ENCODE data around the gene LAMA1. TPM values are rescaled to one million over a fixed set of nuclear protein-coding genes. Genes with fewer than 3 reads are reported as not detected.
A peak's percentile ranks its signal among the peaks of the same experiment; 100 is the strongest.
"Not testable (repeated sequence)": the region's sequence is repeated elsewhere in the genome, so short reads cannot be mapped to it uniquely, and the experiment has no call there.

LAMA1 gene
- total RNA-seq, 1 donor from 2014 or later = 0.33 TPM

DNA sequence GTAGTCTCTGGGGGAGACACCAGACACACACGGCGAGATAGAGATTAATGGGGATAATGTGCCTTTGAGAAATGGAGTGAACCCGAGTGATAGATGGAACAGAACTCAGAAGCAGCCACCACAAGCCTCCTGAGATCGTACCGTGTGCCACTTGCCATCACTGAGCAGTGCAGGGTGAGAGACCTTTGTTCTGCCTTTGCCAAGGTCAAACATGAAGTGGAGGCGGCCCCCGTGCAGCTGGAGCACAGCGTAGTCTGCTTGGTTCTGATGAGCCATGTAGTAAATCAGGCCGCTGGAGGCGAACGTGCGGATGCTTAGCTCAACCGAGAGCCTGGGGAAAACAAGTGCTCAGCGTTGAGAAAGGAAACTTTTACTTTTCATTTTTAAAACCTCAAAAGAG lies 167.0 kb downstream of the LAMA1 start:
- DNase-seq (ENCODE audit: low spot score) (no peak), ATAC-seq (no peak)

- ATAC-seq (no peak), DNase-seq (ENCODE audit: low spot score) (no peak)
Observed at GRCh38 chr18:6949800-6950586, 167.6 kb downstream of the LAMA1 start.

DNA sequence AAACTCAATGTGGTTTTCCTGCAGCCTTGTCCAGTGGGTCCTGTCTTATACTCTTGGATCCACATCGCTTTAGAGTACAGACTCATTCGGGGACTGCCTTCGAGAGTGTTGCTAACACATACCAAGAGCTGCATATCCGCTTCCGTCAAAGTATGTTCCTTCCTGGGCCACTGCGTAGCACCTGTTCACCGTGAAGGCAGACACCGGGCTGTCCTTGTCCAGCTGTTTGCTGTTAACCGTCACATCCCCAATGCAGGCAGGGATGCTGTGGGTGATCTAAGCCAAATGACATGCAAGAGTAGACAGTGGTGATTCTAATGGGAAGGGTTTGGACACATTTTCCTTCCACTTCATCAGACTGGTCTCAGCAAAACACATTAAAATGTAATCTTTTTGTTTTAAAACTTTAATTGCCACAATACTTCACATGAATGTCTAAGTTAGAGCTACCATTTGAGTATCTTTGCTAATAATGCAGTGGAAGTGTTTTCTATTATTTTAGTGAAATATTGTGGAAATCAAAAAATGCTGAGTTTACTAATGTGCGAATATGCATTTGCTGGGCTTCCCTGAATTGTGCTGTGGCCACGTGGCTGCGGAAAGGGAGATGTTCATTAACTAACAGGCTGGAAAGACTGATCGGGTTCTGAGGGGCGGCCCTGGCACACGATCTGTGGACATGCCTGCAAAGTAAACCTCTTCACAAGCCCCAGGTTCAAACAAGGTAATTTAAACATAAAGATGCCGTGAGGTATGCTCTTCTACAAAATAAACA lies 169.1 kb downstream of the LAMA1 start:
- ATAC-seq (no peak), DNase-seq (ENCODE audit: low spot score) (no peak)

DNA sequence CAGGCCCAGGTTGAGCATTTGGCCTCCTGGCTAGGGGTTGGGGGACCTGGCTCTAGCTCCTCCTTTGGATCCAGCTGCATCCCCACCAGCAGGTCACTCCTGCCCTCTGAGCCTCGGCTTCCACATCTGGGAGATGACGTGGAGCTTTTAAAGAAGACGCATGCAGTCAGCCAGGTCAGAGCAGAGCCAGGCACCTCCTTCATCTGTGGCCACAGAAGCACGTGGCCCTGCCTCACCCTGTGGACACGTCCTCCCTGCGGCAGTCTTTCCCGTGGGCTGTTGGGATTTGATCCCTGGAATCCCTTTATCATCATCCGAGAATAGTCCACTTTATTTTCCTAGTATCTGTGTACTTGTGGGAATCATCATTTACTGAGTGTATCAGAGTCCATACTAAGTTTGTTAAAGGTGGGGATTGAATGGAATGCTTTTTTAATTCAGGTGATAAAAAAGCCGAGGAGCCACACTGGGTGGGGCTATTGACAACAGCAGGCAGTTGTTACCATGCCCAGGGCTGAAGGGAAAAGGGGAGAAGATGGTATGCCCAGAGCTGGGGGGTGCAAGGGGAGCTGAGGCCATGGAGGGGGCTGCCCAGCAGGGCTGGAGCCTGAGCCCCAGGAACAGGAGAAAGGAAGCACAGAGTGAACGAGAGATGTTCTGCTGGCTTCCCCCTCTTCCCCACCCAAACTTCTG lies 170.1 kb downstream of the LAMA1 start:
- DNase-seq (ENCODE audit: low spot score) = no peak
- no peak for ATAC-seq

GRCh38 chr18:6943143-6943542 lies 174.5 kb downstream of the LAMA1 start:
- DNase-seq (ENCODE audit: low spot score) (no peak), ATAC-seq (no peak)

GRCh38 chr18:6942742-6943141 lies 174.9 kb downstream of the LAMA1 start:
- DNase-seq (ENCODE audit: low spot score) = no peak
- no peak for ATAC-seq

DNA sequence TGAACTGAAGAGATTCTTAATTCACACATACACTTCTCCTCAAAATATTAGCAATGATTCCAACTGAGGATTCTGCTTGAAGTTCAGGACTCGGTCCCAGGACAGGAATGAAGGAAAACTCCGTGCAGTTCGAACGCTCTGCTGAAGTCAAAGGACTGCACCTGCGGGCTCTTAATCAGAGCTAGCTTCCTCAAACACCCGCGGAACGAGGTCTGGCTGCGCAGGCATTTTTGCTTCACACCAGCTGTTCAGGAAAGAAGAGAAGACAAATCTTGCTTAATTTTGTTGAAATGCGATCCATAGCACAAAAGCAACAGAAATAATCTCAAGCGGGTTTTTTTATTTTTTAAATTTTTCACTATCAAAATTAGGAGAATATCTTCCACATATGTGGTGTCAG lies 175.6 kb downstream of the LAMA1 start:
- ATAC-seq (no peak), DNase-seq (ENCODE audit: low spot score) (no peak)

- no peak for DNase-seq (ENCODE audit: low spot score)
- no peak for ATAC-seq
Observed at GRCh38 chr18:6940451-6940850, 177.1 kb downstream of the LAMA1 start.

DNA sequence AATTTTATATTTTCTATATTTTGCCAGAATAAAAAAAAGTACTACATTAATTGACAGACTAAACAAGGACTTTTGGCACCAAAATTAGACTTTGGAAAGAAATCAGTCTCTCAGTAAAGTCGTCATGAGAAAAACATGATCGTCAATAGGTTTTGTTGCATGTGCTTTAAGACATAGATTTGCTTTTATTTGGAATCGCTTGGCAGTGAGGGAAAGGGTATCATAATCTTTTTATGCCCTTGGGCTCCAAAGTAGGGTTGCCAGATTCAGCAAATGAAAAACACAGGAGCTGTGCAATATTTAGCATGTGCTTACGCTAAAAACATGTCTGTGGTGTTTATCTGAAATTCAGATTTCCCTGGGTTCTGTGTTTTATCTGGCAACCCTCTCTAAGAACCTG lies 177.6 kb downstream of the LAMA1 start:
- DNase-seq (ENCODE audit: low spot score) (no peak), ATAC-seq (no peak)

- not testable (repeated sequence) for DNase-seq (ENCODE audit: low spot score); ATAC-seq
Observed at GRCh38 chr18:6938403-6938802, 179.2 kb downstream of the LAMA1 start.

DNA sequence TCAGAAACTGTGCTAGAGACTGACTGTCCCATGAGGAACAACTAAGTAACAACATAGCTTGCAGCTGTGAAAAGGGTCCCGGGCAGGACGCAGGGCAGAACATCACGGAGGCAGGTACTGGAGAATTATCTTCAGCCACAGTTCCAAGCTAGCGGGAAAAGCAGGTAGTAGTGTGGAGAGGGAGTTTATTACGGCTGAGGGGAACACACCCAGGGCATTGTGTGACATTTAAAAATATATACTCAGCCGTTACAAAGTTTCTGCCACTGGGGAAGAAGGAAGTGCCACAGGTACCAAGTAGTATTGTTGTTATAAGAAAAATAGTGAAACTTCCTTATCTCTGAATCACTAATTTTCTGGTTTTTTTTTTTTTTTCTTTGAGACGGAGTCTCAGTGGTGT lies 179.6 kb downstream of the LAMA1 start:
- DNase-seq (ENCODE audit: low spot score) = no peak
- ATAC-seq = no peak

GRCh38 chr18:6934859-6935258 lies 182.7 kb downstream of the LAMA1 start:
- DNase-seq (ENCODE audit: low spot score) (no peak), ATAC-seq (no peak)

DNA sequence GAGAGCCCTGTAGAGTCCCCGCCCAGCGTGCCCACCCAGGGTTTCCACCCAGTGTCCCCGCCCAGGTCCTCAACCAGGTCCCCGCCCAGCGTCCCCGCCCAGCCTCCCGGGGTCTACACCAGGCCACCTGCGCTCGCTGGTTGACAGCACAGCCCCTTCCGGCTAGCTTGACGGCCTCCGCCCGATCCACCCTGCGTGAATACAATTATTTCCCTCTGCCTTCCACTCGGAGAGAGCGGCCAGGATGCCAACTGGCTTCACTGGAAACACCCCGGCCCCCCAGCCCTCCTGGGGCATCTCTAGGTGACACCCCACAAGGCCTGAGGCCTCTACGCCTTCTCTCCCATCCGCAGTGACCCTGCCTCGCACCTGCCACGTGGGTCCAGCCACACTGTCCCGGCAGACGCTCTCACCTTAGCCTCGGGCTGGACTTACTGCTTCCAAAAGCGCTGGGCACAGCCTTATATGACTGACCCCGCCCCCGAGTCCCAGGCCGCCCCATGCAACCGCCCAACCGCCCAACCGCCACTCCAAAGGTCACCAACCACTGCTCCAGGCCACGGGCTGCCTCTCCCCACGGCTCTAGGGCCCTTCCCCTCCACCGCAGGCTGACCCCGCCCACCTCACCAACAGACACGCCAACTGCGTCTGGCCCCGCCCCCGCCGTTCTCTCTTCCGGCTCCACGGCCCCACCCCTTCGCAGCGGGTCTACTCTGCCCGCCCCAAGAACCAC lies 188.1 kb downstream of the LAMA1 start:
- DNase-seq (ENCODE audit: low spot score) (no peak), ATAC-seq (peak; percentile 34)

DNA sequence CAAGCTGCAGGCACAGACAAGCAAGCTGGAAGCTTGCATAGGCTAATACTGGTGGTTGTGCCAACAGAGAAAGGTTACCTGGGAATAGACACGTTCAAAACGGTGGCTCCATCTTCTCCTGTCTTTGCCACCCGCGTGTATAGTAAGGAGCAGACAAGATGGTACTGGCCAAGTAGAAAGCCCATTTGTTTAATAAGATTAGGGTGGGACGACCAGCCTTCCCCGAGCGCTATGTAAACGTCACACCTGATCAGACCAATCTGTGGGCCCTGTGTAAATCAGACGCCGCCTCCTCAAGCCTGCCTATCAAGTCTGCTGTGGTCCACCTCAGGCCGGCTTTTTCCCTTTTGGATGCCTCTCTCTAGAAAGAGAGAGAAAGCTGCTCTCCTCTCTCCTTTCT lies 189.2 kb downstream of the LAMA1 start:
- no peak for DNase-seq (ENCODE audit: low spot score)
- ATAC-seq = no peak

DNA sequence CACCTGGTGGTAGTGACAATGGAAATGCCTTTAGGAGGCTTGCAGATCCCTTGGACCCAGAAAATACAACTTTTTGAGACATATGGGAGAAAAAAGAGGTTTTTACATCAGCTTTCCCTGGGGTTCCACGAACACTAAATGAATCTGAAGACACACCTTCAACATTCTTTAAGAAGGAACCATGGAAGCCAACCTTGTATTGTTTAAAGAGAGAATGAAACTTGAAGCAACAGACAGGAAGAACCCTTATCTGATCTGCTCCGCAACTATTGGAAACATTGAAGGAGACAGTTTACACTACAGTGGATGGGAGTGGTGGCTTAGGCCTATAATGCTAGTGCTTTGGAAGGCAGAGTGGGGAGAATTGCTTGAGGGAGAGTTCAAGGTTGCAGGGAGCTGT lies 190.4 kb downstream of the LAMA1 start:
- DNase-seq (ENCODE audit: low spot score) (no peak), ATAC-seq (no peak)

- DNase-seq (ENCODE audit: low spot score) = no peak
- no peak for ATAC-seq
Observed at GRCh38 chr18:6923220-6923619, 194.4 kb downstream of the LAMA1 start.

DNA sequence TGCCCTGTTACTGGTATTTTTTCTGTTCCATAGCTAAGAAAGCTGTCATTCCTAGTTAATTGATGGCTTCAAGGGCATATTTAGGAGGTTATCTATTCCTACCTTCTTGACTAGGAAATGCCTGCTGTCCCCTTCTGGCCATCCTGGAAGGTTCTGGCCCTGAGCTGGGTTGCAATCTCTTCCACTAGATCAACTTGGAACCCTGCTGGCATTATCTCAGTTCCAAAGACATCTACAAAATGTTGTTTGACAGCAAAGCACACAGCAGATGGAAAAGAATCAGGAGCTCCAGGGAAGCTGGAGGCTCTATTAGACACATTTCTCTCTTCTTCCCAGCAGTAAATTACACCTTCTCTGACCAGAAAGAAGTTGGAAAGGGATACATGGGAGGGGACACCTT lies 196.0 kb downstream of the LAMA1 start:
- no peak for ATAC-seq
- DNase-seq (ENCODE audit: low spot score) = no peak

DNA sequence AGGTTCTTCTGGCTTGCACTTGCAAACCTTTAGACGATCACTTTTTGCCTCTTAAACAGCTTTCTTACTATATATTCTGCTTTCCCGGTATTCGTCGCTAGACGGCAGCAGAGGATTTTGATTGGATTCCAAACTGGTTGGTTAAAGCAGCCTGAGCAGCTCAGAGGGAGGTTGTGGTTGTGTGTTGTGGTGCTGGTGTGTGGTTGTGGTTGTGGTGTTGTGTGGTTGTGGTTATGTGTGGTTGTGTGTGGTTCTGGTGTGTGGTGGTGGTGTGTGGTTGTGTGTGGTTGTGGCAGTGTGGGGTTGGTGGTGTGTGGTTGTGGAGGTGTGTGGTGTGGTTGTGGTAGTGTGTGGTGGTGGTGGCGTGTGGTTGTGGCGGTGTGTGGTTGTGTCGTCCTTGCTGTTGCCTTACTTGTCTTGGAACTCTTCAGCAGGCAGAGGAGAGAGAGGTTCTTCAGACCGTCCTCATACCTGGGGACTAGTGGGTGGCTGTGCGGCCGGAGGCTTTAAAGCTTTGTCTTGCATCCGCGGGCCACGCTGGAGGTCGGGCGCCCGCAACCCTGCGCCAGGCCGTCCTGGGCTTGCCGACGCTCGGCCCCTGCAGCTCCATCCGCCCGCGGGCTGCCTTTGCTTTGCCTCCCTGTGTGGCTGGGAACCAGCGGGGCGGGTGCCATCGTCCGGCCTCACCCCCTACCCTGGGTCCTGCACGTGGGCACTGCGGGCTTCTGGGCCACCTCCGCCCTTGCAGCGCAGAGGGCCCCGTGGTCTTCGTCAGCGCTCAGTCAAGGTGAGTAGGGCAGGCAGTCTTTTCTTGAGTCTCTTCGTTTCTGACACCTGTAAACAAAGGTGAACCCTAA lies 197.3 kb downstream of the LAMA1 start:
- peak; percentile 58 for DNase-seq (ENCODE audit: low spot score)
- peak; percentile 87 for ATAC-seq

DNA sequence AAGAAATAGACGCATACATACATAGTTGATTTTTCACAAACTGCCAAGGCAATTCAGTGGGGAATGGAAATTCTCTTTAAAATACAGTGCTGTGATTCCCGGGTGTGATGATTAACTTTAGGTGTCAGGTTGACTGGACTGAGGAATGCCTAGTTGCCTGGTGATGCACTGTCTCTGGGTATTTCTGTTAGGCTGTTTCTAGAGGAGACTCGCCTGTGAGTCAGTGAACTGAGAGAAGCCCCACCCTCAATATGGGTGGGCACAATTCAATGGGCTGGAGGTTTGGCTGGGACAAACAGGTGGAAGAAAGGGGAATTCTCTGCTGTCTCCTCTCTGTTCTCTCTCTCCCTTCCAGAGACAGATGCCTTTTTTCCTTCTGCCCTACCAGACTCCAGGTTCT lies 200.5 kb downstream of the LAMA1 start:
- ATAC-seq (no peak), DNase-seq (ENCODE audit: low spot score) (no peak)

GRCh38 chr18:6901286-6901926 lies 216.2 kb downstream of the LAMA1 start:
- no peak for DNase-seq (ENCODE audit: low spot score)
- peak; percentile 96 for ATAC-seq
